Astrocyte (in vitro differentiated cells and primary cell): ENCODE measurements around the gene DRICH1.

ENCODE experiments used
- EZH2 ChIP-seq: IDR thresholded peaks from 2 replicates; pipeline ENCODE4 v1.6.1; 2012; ENCODE audit warnings: mild to moderate bottlenecking, low read length, inconsistent platforms; ENCODE audit not compliant: insufficient read depth
- TF ChIP-seq, protein P1 (sequence below): IDR thresholded peaks from 2 replicates; pipeline ENCODE4 v1.5.1; 2011; ENCODE audit warnings: low read depth, mild to moderate bottlenecking, inconsistent platforms, low read length, moderate library complexity; ENCODE audit not compliant: insufficient read depth

DNA sequence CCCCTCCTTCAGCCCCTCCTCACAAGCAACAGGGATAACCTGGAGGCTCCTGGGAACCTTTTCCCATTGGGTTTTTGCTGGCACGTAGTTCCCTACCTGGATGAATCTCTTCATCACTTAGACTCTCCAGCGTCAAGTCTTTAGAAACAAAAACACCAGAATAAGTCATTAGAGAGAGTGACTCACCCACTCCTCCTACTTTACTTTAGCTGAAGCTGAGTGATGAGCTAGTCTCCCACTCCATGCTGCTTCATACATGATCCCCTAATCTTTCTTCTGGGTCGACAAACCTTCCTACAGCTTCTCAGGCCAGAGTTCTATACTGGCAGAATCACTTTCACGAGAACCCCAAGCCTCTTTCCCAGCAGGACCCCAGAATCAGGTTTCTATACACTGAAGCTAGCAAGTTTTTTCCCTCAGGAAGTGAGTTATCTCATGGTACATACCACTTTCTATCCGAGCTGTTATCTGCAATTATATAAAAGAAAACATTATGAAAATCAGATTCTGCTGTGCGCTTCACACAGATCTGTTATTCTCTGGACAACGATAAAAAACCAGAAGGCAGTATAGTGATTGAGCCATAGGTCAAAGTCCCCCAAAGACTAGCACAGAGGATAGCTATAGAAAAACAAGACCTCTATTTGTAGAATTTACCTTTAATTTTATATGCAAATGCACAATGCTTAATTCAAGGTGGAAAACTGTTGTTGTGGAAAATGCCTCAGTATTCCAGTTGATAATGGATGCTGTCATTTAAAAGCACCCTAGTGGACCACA, 18.7 kb downstream of the DRICH1 start:
- no peak for TF ChIP-seq EZH2
- TF ChIP-seq, protein P1, sequence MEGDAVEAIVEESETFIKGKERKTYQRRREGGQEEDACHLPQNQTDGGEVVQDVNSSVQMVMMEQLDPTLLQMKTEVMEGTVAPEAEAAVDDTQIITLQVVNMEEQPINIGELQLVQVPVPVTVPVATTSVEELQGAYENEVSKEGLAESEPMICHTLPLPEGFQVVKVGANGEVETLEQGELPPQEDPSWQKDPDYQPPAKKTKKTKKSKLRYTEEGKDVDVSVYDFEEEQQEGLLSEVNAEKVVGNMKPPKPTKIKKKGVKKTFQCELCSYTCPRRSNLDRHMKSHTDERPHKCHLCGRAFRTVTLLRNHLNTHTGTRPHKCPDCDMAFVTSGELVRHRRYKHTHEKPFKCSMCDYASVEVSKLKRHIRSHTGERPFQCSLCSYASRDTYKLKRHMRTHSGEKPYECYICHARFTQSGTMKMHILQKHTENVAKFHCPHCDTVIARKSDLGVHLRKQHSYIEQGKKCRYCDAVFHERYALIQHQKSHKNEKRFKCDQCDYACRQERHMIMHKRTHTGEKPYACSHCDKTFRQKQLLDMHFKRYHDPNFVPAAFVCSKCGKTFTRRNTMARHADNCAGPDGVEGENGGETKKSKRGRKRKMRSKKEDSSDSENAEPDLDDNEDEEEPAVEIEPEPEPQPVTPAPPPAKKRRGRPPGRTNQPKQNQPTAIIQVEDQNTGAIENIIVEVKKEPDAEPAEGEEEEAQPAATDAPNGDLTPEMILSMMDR: no peak
